KG1 (cell line): ENCODE data around the gene SPC25.
"Not testable (repeated sequence)": the region's sequence is repeated elsewhere in the genome, so short reads cannot be mapped to it uniquely, and the experiment has no call there.

Experiments
- DNase-seq: peaks from one replicate; lab custom pipeline; 2025; lab: John Stamatoyannopoulos, UW

Gene SPC25

DNA sequence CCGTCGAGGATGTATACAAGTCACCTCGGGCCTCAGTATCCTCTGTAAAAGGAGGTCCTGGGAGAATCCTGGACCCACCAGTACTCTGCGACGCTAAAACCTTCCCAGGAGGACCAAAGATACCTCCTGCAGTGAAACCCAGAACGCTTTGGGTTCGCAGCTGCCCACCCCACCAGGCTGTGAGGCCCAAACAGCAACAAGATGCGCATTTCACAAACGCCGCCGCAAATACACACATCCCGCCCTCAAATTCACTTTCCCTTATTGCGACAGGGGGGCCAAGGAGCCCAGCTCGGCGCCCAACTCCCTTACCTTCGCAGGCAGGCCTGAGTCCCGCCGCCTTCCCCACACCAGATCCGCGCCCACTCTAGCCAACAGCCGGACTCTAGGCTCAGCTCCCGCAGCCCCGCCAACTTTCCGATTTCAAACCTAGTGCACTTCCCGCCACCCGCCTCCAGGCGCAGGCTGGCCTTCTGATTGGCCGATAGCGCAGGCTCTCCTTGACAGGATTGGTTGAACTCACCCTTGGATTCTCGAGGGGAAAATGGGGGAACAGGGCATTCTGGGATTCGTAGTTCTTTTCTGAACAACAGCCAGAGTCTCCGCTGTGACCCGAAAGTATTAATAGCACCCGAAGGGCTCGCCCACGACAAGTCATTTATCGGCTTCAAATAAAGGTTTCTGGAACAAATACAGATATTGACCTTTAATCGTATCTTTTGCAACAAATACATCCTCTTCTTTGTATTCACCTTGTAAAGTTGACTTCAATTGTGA lies at the start of gene SPC25:
Gene SPC25 (minus strand): TSS at position 425 of the 777 bp plus-strand sequence. CDS start 911 bp downstream, outside the sequence.
- peak; percentile 88 for DNase-seq

GRCh38 chr2:168939918-168940317 lies 49.7 kb upstream of the SPC25 start:
- DNase-seq, result no peak

- DNase-seq, result no peak
Observed at GRCh38 chr2:168939061-168939460, 48.8 kb upstream of the SPC25 start.

DNA sequence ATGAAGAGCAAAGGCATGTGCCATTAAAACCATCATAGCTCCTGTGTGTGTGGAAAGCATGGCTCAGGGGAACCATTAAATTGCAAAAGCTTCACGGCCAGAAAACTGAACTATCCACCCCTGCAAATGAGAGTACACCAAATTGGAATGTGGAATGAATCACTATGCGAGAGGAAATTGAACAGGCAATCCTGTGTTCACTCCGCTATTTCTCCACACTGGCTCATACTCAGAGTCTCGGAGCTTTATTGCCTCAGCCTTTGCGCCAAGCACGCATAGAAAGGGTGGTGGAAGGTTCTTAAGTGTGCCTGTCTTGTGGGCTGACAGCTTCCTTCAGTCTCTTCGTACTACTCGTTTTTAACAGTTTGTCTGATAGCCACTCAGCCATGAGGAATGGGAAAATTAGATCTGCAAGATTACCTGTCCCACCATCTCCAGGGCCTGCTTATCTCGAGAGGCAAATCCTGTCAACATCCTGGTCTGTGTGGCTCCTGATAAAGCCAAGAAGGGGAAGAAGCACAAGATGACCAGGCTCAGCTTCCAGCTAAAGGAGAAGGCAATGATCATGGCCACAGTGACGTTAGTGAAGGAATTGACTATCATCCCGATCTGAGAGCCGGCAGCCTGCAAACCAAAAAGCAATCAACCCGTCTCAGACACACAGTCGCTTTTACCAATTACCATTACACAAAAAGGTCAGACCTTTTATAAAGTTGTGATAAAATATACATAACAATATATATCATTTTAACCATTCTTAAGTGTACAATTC lies 45.8 kb upstream of the SPC25 start:
- no peak for DNase-seq

- DNase-seq, result no peak
Observed at GRCh38 chr2:168934826-168935225, 44.6 kb upstream of the SPC25 start.

DNA sequence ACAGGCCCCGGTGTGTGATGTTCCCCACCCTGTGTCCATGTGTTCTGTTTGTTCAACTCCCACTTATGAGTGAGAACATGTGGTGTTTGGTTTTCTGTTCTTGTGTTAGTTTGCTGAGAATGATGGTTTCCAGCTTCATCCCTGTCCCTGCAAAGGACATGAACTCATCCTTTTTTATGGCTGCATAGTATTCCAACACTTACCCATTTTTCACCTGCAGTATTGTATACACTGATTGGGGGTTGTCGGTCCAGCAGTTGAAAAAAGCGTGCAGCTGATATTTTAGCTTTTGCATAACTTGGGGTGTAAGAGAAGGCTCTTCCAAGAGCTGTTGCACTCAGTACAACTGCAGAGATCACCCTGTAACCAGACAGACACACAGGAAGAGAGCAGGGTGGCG lies 41.9 kb upstream of the SPC25 start:
- not testable (repeated sequence) for DNase-seq

GRCh38 chr2:168930242-168930641 lies 40.0 kb upstream of the SPC25 start:
- DNase-seq, result no peak

- no peak for DNase-seq
Observed at GRCh38 chr2:168929031-168929430, 38.8 kb upstream of the SPC25 start.

DNA sequence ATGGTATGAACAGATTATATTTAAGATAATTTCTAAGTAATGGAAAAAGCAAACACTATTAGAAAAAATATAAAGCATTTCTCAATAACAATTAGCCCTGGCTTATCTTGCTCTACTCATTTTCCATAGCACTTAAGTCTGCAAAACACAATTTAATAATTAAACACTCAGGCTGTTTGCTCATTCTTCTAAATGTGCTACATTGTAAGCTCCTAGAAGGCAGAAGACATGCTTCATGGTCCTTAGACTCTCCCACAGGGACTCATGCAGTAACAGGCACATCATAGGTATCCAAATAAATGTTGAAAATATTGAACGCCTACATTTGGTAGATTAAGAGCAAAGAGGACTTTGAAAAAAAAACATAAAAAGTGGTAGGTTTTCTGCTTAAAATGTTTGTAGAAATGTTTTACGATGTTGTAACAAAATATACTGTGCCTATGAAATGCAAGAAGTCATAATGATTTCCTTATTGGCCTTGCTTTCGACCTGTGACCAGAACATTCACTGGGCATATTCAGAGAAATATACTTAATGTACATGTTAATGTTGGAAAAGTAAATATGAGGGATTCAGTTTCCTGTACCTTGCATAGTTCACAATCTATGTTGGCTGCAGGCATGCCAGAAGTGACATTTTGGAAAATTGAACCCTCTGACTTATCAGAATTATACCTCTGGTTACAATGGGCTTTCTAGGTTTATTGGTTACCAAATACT lies 38.0 kb upstream of the SPC25 start:
- DNase-seq, result no peak

GRCh38 chr2:168926621-168927386 lies 36.6 kb upstream of the SPC25 start:
- DNase-seq, result no peak

- peak; percentile 57 for DNase-seq
Observed at GRCh38 chr2:168920504-168921157, 30.4 kb upstream of the SPC25 start.

DNA sequence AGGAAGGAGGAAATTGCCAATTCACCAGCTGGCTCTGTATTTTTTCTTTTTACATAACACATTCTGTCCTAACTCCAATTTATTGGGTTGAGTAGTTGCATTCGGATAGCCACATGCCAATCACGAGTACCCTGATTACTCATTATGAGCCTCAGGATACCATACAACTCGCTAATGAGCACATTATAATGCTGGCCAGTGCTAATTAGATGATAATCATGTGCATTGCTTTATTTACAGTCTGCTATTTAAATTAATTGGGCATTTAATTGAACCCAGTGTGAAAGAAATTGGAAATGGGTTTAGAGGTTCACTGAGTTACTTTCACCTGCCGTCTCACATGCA lies 26.1 kb upstream of the SPC25 start:
- DNase-seq, result no peak

DNA sequence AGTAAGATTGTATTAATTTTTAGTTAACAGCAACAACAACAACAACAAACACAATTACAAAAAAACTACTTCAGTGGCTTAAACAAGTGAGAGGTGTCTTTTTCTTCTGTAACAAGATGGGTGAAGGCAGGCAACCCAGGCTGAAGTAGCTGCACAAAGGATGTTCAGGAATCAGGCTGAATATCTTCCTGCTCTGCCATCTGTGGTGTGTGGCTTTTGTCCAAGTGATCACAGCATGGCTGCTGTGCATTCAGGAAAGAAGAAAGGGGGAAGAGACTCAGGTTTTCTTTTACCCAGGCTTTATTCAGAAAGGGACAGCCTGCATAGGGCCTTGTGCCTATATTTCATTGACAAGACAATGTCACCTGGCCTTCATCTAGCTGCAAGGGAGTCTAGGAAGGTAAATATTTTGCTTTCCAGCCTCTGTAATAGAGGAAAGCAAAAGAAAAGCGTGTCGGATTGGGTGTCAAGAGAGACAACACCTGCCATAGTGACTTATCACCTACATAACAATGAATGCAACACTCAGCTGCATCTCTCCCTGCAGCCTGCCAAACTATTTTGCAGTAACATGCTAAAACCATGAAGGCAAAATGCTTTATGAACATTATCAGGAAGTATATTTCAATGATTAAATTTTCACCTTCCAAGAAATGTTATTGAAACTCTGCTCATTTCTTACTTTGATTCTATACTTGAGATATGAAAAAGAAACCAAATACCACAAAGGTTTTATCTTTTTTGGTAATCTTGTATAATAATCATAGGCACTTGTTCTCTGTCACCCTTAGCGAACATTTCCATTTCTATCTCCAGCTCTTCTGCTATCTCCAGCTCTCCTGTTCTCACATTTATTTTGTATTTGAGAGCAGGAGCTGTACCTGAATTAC lies 25.5 kb upstream of the SPC25 start:
- DNase-seq, result no peak

DNA sequence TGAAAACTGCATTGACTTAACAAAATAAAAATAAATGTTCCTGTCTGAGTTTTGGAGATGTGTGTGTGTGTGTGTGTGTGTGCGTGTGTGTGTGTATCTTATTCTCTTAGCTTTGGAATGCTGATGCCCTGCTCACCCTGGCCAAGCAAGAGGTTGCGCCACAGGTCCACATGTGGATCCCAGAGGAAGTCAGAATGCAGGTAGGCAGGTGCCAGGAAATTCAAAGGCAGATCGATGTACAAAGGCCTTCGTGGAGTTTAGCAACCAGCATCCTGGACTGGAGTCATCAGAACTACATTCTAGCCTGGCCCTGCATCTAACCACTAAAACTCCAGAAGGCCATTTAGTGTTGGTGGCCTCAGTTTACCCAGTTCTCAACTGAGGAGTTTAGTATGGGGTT lies 23.3 kb upstream of the SPC25 start:
- DNase-seq, result no peak

DNA sequence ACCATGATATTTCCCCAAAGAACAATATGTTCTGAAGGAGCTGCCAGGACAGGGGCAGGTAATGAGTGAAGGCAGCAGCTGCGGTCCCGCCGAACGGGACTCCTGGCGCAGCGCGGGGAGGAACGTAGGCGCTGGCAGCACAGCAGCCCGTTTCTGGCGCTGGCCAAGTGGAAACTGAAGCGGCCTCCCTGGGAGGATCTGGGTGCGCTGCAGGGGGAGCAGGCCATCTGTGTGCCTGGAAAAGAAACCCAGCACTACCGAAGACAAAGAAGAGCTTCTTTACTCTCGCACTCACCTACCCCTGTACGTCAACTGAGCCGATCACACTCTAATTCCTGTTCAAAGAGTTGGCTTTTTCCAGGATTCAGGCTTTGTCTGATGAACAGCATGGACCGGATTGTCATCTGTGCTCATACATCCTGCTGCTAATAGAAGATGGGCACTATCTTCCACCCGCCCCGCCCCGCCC lies 22.7 kb upstream of the SPC25 start:
- DNase-seq, result no peak

DNA sequence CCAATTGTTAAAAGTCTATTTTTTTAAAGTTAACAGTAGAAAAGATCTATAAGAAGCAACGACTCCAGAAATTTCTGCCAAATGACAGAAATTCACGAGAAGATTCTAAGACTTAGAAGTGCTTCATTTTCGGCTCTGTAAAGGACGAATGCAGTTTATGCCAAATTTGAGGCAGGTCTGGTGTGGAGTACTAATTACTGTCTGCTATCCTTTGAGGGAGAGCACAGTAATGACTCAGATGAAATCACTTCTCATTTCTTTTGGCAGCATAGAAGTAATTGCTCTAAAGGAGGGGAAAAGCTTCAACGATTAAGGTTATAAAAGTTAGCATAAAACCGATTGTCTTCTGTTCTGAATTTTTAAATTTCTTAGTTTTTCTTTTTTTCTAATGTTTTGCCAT lies 22.2 kb upstream of the SPC25 start:
- no peak for DNase-seq

DNA sequence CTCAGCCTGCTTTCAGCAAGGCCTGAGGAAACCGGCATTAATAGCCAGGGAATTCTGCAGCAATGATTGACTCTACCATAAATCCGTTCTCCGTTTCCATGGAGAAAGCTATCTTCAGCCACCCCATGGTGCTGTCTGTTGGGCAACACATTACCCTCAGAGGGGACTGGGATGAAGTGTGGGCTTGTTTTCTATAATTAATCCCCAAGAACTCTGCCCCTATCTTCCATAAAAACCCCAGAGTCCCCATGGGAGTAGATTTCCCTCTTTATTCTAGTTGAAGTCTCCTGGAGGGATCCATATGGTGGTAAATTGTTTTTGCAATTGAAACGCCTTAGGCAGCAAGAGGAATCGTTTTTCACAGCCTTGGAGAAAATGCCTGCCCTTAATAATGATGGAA lies 20.1 kb upstream of the SPC25 start:
- no peak for DNase-seq

- DNase-seq, result no peak
Observed at GRCh38 chr2:168907940-168908662, 17.9 kb upstream of the SPC25 start.

DNA sequence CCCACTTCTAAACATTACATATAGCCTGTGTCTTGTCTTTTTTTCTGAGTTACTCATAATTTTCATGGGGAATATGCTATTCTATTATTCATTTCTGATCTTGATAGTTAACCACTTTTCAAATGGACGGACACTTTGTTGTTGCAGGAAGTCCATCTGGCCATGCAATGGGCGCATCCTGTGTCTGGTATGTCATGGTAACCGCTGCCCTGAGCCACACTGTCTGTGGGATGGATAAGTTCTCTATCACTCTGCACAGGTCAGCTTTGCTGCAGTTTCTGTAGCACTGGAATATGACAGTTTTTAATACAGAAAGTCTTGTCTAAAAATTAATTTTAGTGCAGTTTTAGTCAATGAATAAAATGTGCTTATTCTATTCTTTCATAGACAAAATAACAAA lies 14.1 kb upstream of the SPC25 start:
- no peak for DNase-seq

DNA sequence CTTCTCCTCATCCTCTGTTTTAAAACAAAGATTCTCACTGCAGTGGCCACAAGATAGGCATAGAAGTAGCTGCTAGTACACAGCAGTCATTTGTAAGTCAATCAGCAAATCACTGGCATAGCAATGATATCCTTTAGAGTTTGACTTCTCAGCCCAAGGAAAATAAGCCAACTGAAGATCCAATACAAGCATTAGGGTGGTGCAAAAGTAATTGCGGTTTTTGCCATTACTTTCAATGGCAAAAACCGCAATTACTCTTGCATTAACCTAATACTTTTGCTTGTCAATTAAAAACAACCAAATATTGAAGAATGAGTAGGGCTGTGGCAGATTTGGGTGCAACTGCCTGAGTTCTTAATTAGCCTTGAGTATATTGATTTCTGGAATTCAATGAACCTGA lies 13.7 kb upstream of the SPC25 start:
- DNase-seq, result no peak
